HG02970 (cell line): ENCODE results near the gene PC.
"Not testable (repeated sequence)": the region's sequence is repeated elsewhere in the genome, so short reads cannot be mapped to it uniquely, and the experiment has no call there.

Source experiments
- ATAC-seq: cut with Tn5 transposase; IDR thresholded peaks from one replicate; pipeline ENCODE4 v1.9.1; 2021; ENCODE audit warnings: mild to moderate bottlenecking, moderate library complexity, moderate number of reproducible peaks; ENCODE audit not compliant: unreplicated experiment, low FRiP score

Gene PC

DNA sequence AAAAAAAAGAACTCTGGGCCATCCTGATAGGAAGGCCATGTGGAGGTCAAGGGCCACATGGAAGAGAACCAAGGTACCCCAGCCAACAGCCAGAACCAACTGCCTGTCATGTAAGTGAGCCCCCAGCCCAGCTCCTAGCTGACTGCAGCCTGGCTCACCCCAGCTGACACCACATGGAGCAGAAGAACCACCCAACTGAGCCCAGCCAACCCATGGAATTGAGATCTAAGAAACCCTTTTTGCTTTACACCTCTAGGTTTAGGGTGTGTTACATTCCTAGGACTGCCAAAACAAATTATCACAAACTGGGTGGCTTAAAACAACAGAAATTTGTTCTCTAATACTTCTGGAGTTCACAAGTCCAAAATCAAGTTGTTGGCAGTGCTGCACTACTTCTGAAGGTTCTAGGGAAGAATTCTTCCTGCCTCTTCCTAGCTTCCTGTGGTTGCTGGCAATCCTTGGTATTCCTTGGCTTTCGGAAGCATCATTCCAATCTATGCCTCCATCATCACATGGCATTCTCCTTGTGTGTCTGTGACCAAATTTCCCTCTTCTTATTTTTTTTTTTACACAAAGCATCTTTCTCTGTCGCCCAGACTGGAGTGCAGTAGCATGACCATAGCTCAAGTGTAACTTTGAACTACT lies 21.3 kb upstream of the PC start:
- no peak for ATAC-seq

- no peak for ATAC-seq
These were observed 20.5 kb upstream of the PC start for GRCh38 chr11:66978717-66979116.

- ATAC-seq, result no peak
These were observed 20.0 kb upstream of the PC start for GRCh38 chr11:66978229-66978628.

GRCh38 chr11:66976925-66977324 lies 18.7 kb upstream of the PC start:
- ATAC-seq, result no peak

- ATAC-seq, result no peak
These were observed 17.9 kb upstream of the PC start for GRCh38 chr11:66976028-66976467.

DNA sequence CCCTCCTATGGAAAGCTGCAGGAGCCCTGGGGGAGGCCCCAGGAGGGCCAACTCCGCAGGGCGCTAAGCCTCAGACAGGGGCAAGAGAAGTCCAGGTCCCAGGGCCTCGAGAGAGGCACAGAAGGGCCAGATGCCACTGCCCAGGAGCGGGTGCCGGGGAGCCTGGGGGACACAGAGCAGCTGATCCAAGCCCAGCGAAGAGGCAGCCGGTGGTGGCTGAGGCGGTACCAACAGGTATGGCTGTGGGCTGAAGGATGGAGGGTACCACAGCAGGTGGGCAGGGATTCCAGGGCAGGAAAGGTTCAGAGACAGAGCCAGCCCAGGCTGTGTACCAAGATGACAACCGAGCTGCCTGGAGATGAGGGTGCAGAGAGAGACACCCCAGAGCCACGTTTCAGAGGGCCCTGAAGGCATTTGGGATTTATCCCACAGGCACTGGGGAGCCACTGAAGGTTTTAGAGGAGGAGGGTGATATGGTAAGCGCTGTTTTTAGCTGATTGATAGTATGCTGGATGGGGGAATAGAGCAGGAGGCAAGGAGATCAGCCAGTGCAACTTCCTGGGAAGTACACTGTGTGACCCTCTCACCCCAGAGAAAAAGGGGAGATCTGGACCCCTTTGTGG lies 17.3 kb upstream of the PC start:
- no peak for ATAC-seq

DNA sequence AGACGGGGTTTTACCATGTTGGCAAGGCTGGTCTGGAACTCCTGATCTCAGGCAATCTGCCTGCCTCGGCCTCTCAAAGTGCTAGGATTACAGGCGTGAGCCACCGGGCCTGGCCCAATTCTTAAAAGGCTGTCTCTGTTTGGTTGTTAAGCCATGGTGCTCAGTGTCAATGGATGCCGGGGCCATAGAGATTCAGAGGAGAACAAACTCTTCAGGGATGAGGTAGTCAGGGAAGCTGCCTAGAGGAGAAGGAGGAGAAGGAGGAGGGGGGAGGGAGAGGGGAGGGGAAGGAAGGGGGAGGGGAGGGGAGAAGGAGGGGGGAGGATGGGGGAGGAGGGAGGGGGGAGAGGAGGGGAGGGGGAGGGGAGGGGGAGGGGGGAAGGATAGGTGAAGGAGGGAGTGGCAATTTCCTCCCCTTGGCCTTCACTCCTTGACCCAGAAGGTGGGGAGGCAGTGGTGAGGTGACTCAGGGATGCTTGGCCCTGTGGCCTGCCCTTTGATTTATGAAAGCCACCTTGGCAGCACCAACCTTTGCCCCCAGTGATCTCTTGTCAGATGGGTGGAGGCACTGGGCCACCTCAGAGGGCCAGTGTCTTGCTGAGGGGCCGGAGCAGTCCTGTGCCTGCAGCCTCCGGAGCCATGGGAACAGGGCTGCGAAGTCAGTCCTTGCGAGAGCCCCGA lies 16.7 kb upstream of the PC start, which contains the start of gene C11orf86:
TSS of gene C11orf86 (plus strand) at position 581 of the 681 bp plus-strand sequence. CDS start at position 640, 59 bp downstream.
- ATAC-seq, result no peak

DNA sequence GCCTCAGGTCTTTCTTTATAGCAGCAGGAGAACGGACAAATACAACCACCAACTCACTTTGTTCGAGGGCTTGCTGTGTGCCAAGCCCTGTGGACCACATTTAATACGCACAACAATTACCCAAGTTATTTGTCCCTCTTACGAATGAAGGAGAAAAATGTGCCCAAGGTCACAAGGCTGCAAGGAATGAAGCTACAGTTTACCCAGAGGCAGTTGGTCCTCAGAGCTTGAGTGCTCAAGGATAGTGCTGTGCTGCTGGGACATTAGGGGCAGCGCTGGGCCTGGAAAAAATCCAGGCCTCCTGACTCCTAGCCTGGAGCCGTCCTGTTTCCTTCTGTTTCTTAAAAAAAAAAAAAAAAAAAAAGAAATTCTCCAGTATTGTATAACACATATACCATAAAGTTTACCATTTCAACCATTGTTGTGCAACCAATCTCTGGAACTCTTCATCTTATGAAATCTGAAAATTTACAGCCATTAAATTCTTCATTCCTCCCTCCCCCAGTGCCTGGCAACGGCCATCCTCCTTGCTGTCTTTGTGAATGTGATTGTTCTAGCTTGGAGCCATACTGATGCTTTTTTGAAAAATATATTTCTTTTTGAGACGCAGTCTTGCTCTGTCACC lies 15.9 kb upstream of the PC start:
- no peak for ATAC-seq

GRCh38 chr11:66971488-66971887 lies 13.3 kb upstream of the PC start:
- ATAC-seq, result no peak

DNA sequence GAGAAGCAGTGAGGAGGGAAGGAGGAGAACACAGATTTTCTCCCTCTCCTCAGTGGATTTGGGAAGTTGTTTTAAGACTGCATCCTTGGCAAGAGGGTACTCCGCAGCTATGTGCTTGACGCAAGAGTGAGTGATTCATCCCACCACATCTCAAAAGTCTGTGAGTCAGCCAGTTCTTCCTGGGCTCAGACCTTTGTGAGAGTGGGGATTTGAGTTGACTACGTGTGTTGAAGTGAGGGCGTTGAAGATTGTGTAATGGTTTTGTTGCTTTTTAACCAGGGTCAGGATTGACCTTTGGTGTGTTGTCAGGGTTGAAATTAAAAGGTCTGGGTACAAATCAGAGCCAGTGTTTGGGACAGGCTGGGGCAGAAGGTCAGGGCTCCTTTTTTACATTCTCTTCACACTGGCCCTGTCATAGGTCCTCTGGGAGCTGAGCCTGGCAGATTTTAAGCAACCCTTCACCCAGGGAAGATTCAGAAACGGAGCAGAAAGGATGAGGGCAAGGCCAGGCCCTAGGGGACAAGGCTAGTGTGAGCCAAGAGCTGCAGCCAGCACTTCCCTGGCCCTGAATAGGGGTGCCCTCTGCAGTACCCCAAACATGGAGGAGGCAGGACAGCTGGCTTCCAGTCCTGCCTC lies 12.7 kb upstream of the PC start:
- no peak for ATAC-seq

DNA sequence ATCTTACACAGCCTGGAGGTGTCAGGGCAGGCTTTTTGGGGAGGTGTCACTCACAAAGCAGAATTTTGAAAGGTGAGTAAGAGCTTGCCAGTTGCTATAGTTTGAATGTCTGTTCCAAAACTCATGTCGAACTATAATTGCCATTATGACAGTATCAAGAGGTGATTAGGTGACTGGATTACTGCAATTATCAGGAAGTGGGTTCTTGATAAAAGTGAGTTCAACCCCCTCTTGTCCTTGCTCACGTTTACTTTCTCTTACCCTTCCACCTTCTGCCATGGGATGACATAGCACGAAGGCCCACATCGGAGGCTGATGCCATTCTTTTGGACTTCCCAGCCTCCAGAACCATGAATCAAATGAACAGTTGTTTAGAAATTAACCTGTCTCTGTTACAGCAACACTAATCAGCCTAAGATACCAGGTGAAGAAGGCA lies 12.2 kb upstream of the PC start:
- ATAC-seq, result no peak

- ATAC-seq, result no peak
These were observed 11.5 kb upstream of the PC start for GRCh38 chr11:66969584-66970225.

DNA sequence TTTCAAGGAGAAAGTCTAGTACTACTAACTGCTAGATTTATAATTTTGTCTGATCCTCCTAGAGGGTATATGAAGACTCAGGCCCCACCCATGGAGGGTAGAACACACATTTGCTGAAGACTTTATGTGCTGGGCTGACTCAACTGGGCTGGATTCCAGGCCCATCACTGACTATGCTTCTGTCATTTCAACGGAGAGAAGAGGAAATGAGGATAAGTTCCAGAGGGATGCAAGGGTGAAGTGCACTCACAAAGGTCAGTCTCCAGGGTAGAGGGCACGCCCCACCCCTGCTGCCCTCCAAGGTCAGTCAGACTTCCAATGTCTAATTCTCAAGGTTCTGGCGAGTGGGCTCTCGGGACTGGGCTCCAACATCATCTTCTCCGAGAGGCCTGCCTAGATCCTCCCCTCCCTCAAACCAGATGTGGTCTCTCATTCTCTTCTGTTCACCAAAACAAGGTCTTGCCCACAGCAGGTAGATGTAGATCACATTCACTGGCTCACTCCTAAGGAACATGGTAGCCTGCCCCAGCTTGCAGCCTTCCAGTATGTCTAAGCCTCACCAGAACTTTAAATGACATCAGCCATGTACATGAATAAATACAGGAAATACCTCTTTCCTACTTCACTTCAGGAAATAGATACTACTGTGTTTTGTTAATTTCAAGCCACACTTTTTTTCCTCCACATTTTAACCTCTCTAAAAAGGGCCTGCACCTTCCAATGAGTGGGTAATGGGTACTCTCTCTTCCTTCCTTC lies 9.7 kb upstream of the PC start:
- ATAC-seq, result no peak

DNA sequence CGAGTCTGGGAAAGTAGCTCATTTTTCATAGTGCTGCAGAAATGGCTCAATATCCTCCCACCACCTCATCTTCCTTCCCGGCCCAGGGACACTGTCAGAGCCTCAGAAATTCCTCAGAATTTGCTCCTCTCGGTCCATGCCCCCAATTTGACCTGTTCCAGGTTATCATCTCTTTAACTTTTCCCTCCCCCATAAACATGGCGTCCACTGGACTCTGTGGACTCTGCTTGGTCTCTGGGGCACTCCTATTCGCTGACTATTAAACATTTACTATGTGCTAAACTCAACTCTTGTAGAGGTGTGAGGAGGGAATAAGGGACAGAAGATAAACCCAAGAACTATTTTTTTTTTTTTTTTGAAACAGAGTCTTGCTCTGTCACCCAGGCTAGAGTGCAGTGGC lies 8.2 kb upstream of the PC start:
- ATAC-seq, result no peak

- no peak for ATAC-seq
These were observed 6.3 kb upstream of the PC start for GRCh38 chr11:66964495-66964894.

GRCh38 chr11:66962801-66963200 lies 4.6 kb upstream of the PC start:
- no peak for ATAC-seq

GRCh38 chr11:66962247-66962646 lies 4.1 kb upstream of the PC start:
- no peak for ATAC-seq

- not testable (repeated sequence) for ATAC-seq
These were observed 3.6 kb upstream of the PC start for GRCh38 chr11:66961691-66962213.

- no peak for ATAC-seq
These were observed 732 bp upstream of the PC start for GRCh38 chr11:66958956-66959274.

- no peak for ATAC-seq
These were observed 282 bp downstream of the PC start for GRCh38 chr11:66957971-66958231.
